ENCODE measurements around the gene NF2.

GRCh38 chr22:29637181-29637580, 33.7 kb downstream of the NF2 start:
- TF ChIP-seq EZH2phosphoT487 (conservative IDR thresholded peaks at IDR 0.05; ENCODE audit: low read length) = no peak
- no peak for TF ChIP-seq CTCF (IDR thresholded peaks at IDR 0.05; ENCODE audit: insufficient read depth, low read length, poor library complexity, severe bottlenecking)
